C4-2B (cell line): ENCODE measurements around the gene FGF11.

ENCODE experiments used
- ZFX ChIP-seq: fragments of 450-650 bp; IDR thresholded peaks from 2 replicates; pipeline ENCODE4 v1.6.1; 2017
- TF ChIP-seq, protein P1 (sequence below): fragments of 450-650 bp; conservative IDR thresholded peaks from 2 replicates; pipeline ENCODE4 v1.5.1; 2017; ENCODE audit warnings: mild to moderate bottlenecking

- TF ChIP-seq, protein P1, sequence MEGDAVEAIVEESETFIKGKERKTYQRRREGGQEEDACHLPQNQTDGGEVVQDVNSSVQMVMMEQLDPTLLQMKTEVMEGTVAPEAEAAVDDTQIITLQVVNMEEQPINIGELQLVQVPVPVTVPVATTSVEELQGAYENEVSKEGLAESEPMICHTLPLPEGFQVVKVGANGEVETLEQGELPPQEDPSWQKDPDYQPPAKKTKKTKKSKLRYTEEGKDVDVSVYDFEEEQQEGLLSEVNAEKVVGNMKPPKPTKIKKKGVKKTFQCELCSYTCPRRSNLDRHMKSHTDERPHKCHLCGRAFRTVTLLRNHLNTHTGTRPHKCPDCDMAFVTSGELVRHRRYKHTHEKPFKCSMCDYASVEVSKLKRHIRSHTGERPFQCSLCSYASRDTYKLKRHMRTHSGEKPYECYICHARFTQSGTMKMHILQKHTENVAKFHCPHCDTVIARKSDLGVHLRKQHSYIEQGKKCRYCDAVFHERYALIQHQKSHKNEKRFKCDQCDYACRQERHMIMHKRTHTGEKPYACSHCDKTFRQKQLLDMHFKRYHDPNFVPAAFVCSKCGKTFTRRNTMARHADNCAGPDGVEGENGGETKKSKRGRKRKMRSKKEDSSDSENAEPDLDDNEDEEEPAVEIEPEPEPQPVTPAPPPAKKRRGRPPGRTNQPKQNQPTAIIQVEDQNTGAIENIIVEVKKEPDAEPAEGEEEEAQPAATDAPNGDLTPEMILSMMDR: no peak
- no peak for TF ChIP-seq ZFX
Observed at GRCh38 chr17:7442142-7442541, 2.8 kb downstream of the FGF11 start.
